Choroid plexus epithelial cell (primary cell): ENCODE data around the gene CD226.

Experiments
- DNase-seq: peaks from one replicate; pipeline ENCODE4 v3.0.0-alpha.2; 2010; ENCODE audit warnings: low read depth
- H3K4me3 ChIP-seq: 2 replicates; pipeline ENCODE4 v1.5.1; 2011; ENCODE audit warnings: low read depth, mild to moderate bottlenecking, control low read depth, low read length, moderate library complexity
- CTCF ChIP-seq: conservative IDR thresholded peaks from 2 replicates; pipeline ENCODE4 v1.5.1; 2011; ENCODE audit warnings: low read depth, mild to moderate bottlenecking, control low read depth, inconsistent platforms, low read length, moderate library complexity

The CD226 gene

GRCh38 chr18:69895066-69896047 lies 52.3 kb downstream of the CD226 start:
- TF ChIP-seq CTCF = no peak
- no peak for DNase-seq
- H3K4me3 ChIP-seq = no peak overlapping the region

- H3K4me3 ChIP-seq = no peak overlapping the region
- TF ChIP-seq CTCF = no peak
- DNase-seq = no peak
Observed at GRCh38 chr18:69894467-69894866, 53.2 kb downstream of the CD226 start.

DNA sequence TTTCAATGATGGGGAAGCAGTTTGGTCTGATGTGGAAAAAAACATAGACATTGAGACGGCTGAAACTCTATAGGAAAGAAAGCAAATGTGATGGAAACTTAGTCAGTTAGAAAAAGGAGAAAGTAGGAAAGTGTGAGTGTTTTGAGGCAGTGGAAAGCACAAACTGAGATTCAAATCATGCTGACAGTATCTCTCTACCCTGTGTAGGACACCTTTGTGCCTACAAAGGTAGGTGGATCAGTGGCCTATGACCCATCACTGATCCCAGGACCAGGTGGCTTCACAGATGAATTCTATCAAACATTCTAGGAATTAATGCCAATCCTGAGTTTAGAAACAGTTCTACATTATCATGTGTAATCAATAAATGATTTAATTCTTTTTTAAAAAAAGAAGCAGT lies 57.1 kb downstream of the CD226 start:
- H3K4me3 ChIP-seq = no peak overlapping the region
- no peak for DNase-seq
- no peak for TF ChIP-seq CTCF

DNA sequence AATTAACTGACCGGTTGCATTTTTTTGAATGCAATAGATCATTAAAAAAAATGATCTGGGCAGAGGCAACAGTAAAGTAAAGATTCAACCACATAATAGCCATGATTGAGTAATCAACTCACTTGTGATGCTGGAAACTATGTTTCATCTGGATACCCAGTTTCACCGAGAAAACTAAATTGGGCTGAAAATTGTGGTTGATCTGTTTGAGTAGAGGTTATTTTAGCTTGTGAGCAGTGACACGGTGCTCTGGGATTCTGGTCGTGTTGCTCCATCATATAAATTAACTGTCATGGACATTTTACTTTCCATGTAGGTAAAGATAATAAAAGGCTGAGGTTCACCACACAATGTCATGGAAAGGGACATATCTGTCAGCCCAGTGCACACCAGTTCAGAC lies 58.7 kb downstream of the CD226 start:
- DNase-seq = no peak
- no peak for TF ChIP-seq CTCF
- no peak overlapping the region for H3K4me3 ChIP-seq

- H3K4me3 ChIP-seq = no peak overlapping the region
- no peak for DNase-seq
- TF ChIP-seq CTCF = no peak
Observed at GRCh38 chr18:69887256-69887655, 60.4 kb downstream of the CD226 start.

DNA sequence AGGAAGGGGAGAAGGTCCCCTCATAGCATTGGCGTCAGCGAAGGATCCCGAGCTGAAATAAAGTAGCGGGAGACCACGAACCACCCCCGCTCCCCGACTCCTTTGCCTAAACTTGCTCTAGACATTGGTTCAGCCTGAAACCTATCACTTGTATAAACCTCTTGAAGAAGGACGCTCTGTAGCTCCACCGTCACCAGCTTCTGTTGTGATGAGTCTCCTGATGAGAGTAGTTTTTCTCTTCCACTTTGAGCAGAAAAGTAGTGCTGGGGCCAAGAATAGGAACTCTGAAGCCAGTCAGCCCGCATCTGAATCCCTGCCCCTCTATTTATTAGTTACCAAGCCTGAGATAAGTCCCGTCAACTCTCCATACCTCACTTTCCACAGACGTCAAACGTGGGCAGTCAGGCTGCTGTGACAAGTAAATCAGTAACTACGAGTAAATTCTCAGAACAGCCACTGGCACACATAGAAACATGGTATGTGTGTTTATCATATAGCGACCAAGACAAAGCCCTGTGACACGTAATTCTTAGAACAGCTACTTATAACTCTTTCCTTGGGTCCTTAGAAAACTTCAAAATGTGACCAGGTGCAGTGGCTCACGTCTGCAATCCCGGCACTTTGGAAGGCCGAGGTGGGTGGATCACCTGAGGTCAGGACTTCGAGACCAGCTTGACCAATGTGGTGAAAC lies 61.7 kb downstream of the CD226 start:
- DNase-seq = no peak
- no peak for TF ChIP-seq CTCF
- H3K4me3 ChIP-seq = no peak overlapping the region

GRCh38 chr18:69885355-69885754 lies 62.3 kb downstream of the CD226 start:
- DNase-seq = no peak
- H3K4me3 ChIP-seq = no peak overlapping the region
- TF ChIP-seq CTCF = no peak
